HEK293T (cell line): ENCODE measurements around the gene SLC36A3.

Source experiments
- CTCF ChIA-PET: fragments of 350-600 bp; formaldehyde crosslinking; extraction: SDS; loops from one replicate; lab custom pipeline; 2021; ENCODE audit warnings: antibody characterized with exemption, inconsistent platforms; lab: Yijun Ruan, JAX
- POLR2A ChIA-PET: fragments of 350-600 bp; formaldehyde crosslinking; extraction: SDS; loops from one replicate; lab custom pipeline; 2020; ENCODE audit warnings: antibody characterized with exemption, inconsistent platforms; lab: Yijun Ruan, JAX
- DNase-seq: peaks from one replicate; pipeline ENCODE4 v3.0.0; 2012; ENCODE audit warnings: mixed read lengths; ENCODE audit errors: extremely low spot score
- ARNT ChIP-seq: fragments of 450-650 bp; IDR thresholded peaks from 2 replicates; pipeline ENCODE4 v1.6.1; 2017; ENCODE audit warnings: mild to moderate bottlenecking
- BHLHE40 ChIP-seq: fragments of 450-650 bp; IDR thresholded peaks from 2 replicates; pipeline ENCODE4 v1.6.1; 2016; ENCODE audit warnings: mild to moderate bottlenecking, moderate library complexity, borderline replicate concordance
- CTBP1 ChIP-seq: fragments of 450-650 bp; IDR thresholded peaks from 2 replicates; pipeline ENCODE4 v1.6.1; 2016; ENCODE audit warnings: borderline replicate concordance
- ELF4 ChIP-seq: fragments of 450-650 bp; IDR thresholded peaks from 2 replicates; pipeline ENCODE4 v1.6.1; 2017; ENCODE audit warnings: antibody characterized with exemption
- FOXA1 ChIP-seq: fragments of 450-650 bp; IDR thresholded peaks from 2 replicates; pipeline ENCODE4 v1.6.1; 2016; ENCODE audit warnings: mild to moderate bottlenecking
- FOXK2 ChIP-seq: fragments of 450-650 bp; IDR thresholded peaks from 2 replicates; pipeline ENCODE4 v1.6.1; 2016; ENCODE audit warnings: mild to moderate bottlenecking
- FOXM1 ChIP-seq: fragments of 450-650 bp; IDR thresholded peaks from 2 replicates; pipeline ENCODE4 v1.6.1; 2017; ENCODE audit warnings: mild to moderate bottlenecking, borderline replicate concordance
- HDGF ChIP-seq: fragments of 450-650 bp; IDR thresholded peaks from 2 replicates; pipeline ENCODE4 v1.6.1; 2017; ENCODE audit warnings: antibody characterized with exemption, borderline replicate concordance
- L3MBTL2 ChIP-seq: fragments of 450-650 bp; conservative IDR thresholded peaks from 2 replicates; pipeline ENCODE4 v1.6.1; 2016; ENCODE audit warnings: mild to moderate bottlenecking
- LEF1 ChIP-seq: fragments of 450-650 bp; IDR thresholded peaks from 2 replicates; pipeline ENCODE4 v1.6.1; 2017; ENCODE audit warnings: mild to moderate bottlenecking, borderline replicate concordance
- NFRKB ChIP-seq: fragments of 450-650 bp; IDR thresholded peaks from 2 replicates; pipeline ENCODE4 v1.6.1; 2016; ENCODE audit warnings: mild to moderate bottlenecking, moderate library complexity
- SP1 ChIP-seq: fragments of 450-650 bp; IDR thresholded peaks from 2 replicates; pipeline ENCODE4 v1.6.1; 2017
- SUZ12 ChIP-seq: fragments of 450-650 bp; IDR thresholded peaks from 2 replicates; pipeline ENCODE4 v1.6.1; 2016; ENCODE audit warnings: mild to moderate bottlenecking
- TARDBP ChIP-seq: fragments of 450-650 bp; IDR thresholded peaks from 2 replicates; pipeline ENCODE4 v1.6.1; 2016
- ZNF384 ChIP-seq: fragments of 450-650 bp; IDR thresholded peaks from 2 replicates; pipeline ENCODE4 v1.6.1; 2016
- TF ChIP-seq, protein P1 (sequence below): fragments of 450-650 bp; IDR thresholded peaks from 2 replicates; pipeline ENCODE4 v1.6.1; 2016

The SLC36A3 gene

DNA sequence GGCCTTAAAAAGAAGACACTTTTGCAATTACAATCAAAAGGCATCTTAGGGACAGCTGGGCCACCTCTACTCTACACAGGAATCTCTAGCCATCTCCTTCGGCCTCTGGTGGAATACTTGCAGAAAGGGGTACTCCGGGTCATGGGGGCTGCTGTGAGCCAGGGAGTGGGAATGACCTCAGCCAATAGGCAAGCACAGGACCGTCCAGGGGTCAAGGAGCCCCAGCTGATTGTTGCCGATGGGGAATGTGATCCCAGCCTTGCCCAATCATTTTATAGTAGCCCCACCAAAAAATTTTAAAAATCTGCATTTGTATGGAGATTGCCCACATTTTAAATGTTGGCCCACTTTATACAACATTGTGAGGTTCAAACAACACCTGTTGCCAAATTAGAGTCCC lies 16.9 kb upstream of the SLC36A3 start:
- TF ChIP-seq FOXM1, result no peak
- no peak for TF ChIP-seq ELF4
- no peak for TF ChIP-seq L3MBTL2
- TF ChIP-seq HDGF, result no peak
- no peak for TF ChIP-seq ARNT
- TF ChIP-seq ZNF384, result no peak
- TF ChIP-seq NFRKB, result no peak
- TF ChIP-seq SP1, result no peak
- no peak for TF ChIP-seq BHLHE40
- TF ChIP-seq TARDBP, result no peak
- no peak for TF ChIP-seq CTBP1
- no peak for TF ChIP-seq FOXK2
- TF ChIP-seq, protein P1, sequence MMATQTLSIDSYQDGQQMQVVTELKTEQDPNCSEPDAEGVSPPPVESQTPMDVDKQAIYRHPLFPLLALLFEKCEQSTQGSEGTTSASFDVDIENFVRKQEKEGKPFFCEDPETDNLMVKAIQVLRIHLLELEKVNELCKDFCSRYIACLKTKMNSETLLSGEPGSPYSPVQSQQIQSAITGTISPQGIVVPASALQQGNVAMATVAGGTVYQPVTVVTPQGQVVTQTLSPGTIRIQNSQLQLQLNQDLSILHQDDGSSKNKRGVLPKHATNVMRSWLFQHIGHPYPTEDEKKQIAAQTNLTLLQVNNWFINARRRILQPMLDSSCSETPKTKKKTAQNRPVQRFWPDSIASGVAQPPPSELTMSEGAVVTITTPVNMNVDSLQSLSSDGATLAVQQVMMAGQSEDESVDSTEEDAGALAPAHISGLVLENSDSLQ, result no peak
- TF ChIP-seq FOXA1, result no peak
- no peak for TF ChIP-seq LEF1
- no peak for TF ChIP-seq SUZ12
- no peak for DNase-seq
- ChIA-PET CTCF (interaction anchor here (0.7 kb wide), 1 partner anchor 231 kb away, joined by 5 read pairs; no protein-coding TSS in a partner anchor), POLR2A (no interaction called here)

DNA sequence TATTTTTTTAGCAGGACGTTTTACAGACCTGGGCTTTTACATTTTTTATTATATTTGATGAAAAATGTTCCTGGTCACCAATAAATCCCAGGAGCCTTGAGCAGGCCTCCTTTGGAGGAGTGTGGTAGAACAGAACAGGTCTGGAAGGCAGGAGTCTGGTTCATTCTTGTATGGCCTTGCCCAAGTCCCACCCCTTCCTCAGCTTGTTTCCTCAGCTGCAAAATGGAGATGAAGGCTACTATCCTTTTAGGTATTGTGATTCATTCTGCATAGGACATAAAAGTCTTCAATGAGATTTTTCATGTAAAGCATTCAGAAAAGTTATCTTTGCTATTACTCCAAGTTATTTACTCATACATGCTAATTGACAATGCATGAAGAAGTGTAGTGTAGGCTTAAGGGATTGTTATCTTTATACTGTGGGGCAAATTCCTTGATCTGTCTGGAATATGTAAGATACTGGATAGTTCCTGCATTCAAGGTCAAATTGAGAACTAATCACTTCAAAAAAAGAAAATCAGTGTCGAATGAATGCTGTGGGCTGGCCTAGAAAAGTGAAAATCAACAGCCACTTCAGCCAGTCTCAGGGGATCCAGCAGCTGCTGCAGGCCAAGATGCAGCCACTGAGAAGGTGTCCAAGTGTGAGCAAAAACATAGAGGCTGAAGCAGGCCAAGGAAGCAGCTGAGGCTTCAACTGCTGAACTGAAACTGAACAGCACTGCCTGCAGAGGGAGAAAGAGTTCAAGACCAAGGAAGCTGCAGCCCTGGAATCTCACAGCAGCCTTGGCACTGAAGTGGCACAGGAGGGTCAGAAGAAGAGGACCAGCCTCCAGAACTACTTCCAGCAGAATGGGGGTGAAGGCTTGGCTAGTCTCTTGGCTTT lies 15.5 kb upstream of the SLC36A3 start:
- CTCF ChIA-PET, result interaction anchor here (0.7 to 1.2 kb wide), 3 partner anchors 204 to 425 kb away, joined by 3 to 6 read pairs (median 3); no protein-coding TSS in a partner anchor
- TF ChIP-seq ELF4, result no peak
- no peak for TF ChIP-seq FOXK2
- TF ChIP-seq ZNF384, result no peak
- TF ChIP-seq HDGF, result no peak
- TF ChIP-seq, protein P1, result no peak
- TF ChIP-seq LEF1, result no peak
- no peak for TF ChIP-seq TARDBP
- no peak for TF ChIP-seq ARNT
- no peak for TF ChIP-seq NFRKB
- DNase-seq, result peak; percentile 15
- POLR2A ChIA-PET, result no interaction called here

DNA sequence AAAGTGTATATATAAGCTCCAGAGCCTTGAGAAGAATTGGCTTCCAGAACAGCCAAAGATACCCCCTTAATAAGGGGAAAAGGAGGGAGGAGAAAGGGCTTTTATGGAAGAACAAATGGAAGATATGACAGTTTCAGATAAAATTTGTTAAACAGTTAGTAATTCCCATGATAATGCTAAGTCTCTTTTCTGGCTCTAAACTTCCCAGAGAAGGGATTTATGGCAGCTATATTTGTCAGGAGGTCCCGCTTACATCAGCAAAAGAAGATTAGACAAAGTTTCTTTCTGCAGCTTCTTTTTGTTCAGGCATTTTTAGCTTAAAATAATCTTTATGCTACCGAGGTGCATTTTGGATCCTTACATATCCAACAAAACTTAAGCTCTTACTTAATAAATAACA lies 14.3 kb upstream of the SLC36A3 start:
- DNase-seq, result no peak
- POLR2A ChIA-PET, result no interaction called here
- TF ChIP-seq TARDBP (no peak), NFRKB (no peak), HDGF (no peak), ELF4 (no peak), ARNT (no peak), SP1 (no peak)
- CTCF ChIA-PET, result interaction anchor here (0.6 to 1.2 kb wide), 2 partner anchors 20 to 206 kb away, joined by 4 to 6 read pairs; no protein-coding TSS in a partner anchor

DNA sequence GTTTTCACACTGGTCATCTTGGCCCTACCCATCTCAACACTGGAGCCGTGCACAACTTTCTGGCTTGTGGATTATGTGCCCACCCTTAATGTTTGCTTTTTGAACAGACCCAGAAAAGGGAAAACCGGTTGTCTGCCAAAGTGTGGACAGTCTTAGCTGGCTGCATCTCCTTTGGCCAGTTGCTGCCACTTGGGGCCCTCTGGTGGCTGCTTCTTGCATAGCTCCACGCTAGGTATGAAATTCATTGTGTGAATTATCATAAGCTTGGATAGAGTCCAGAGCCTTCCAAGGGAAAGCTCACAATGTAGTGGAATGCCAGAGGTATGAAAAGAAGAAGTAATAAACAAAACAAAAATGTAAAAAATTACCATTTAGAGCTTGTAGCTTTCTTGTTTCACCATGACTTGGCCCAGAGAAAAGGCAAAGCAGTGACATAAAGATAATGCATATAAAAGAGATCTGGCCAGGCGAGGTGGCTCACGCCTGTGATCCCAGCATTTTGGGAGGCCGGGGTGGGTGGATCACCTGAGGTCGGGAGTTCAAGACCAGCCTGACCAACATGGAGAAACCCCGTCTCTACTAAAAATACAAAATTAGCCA lies 12.5 kb upstream of the SLC36A3 start:
- CTCF ChIA-PET, result interaction anchor here (0.6 to 1.5 kb wide), 24 partner anchors 8 to 448 kb away, joined by 3 to 7 read pairs (median 4); partner anchors contain the start of genes GM2A, SLC36A2 and SLC36A3
- peak; percentile 77 for DNase-seq
- TF ChIP-seq FOXK2 (no peak), SUZ12 (no peak), L3MBTL2 (no peak), CTBP1 (no peak), SP1 (no peak)
- POLR2A ChIA-PET, result no interaction called here

DNA sequence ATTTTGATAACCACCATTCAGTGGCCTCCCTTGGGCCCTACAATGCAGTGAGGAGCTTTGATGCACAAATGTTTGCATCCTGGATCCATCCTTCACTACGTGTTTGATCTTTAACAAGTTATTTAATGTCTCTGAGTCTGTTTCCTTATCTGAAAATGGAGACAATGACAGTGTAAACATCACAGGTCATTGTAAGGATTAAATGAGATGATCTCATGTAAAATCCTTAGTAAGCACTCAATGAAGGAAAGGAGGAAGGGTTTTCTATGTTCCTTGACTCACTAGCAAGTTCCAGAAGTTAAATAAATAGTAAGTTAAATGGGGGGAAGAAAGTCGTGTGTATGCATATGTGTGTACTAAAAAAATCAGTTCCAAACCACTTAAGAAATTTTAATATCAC lies 9.8 kb upstream of the SLC36A3 start:
- DNase-seq, result no peak
- ChIA-PET CTCF (interaction anchor here (1.0 to 1.2 kb wide), 3 partner anchors 15 to 210 kb away, joined by 3 to 4 read pairs (median 3); no protein-coding TSS in a partner anchor), POLR2A (interaction anchor here (1.5 kb wide), 1 partner anchor 8 kb away, joined by 3 read pairs; no protein-coding TSS in a partner anchor)
- TF ChIP-seq TARDBP, result no peak
- no peak for TF ChIP-seq SP1
- no peak for TF ChIP-seq FOXA1
- no peak for TF ChIP-seq FOXK2
- TF ChIP-seq HDGF, result no peak
- no peak for TF ChIP-seq BHLHE40
- no peak for TF ChIP-seq FOXM1
- no peak for TF ChIP-seq SUZ12
- no peak for TF ChIP-seq CTBP1
- no peak for TF ChIP-seq L3MBTL2
- TF ChIP-seq ZNF384, result no peak
- TF ChIP-seq ELF4, result no peak
- TF ChIP-seq, protein P1, result no peak
